ENCODE measurements around the gene STK38.

- TF ChIP-seq STAT6 (CRISPR knock-in tag; conservative IDR thresholded peaks at IDR 0.05; ENCODE audit: low read depth) (no peak), CREB1 (CRISPR knock-in tag; IDR thresholded peaks at IDR 0.05) (no peak)
Observed at GRCh38 chr6:36455486-36456027, 91.7 kb downstream of the STK38 start.
